ENCODE measurements around the gene MAML1. TPM values are rescaled to one million over a fixed set of nuclear protein-coding genes. Genes with fewer than 3 reads are reported as not detected.

The MAML1 gene
- total RNA-seq, 2 experiments from 2014 or later = 34.3 to 34.9 TPM

DNA sequence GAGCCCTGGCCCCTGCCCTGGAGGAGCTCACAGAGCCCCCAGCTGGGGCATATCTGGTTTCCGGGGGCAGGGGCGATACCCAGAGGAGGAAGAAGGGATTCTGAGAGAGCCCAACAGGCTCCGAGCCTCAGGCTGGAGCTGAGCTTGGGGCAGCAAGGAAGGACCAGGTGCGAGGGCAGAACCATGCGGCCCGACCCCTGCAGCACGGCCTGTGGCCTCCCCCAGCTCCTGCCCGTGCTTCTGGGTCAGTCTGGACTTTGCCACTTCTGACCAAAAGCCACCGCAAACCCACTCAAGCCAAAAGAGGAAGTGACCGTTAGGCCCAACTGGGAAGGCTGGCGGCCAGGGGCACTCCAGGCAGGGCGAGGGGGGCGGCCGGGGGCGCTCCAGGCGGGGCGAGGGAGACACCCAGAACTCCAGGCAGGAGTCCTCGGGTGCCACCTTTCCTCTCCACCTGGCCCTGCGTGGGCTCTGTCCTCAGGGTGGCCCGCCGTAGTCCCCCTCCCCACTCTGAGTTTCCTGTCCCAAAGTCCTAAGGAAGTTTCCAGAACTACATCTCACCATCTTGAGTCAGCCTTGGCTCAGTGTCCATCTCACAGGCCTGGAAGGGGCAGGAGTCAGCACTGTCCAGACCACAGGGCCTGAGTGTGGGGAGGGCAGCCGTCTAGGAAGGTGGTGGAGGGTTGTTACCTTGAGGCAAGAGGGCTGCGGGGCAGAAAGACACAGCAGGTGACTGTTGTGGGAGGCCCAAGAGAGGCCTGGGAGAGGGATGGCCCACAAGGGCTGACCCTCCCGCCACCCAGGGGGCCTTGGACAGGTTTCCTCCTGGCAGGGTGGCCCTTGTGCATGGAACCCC, 60.2 kb downstream of the MAML1 start:
- Mint-ChIP-seq H3K9me3 (no peaks in the 10 kb centered on the region), H3K4me1 (peaks cover 35% of the 10 kb centered on the region), H3K27me3 (no peaks in the 10 kb centered on the region), H3K36me3 (ENCODE audit: low read depth) (peaks cover 4% of the 10 kb centered on the region), H3K4me3 (no peak overlapping the region), H3K27ac (peak overlapping the region; percentile 80)
- ChIA-PET POLR2A (no interaction called here), CTCF (interaction anchor here (0.8 to 2.1 kb wide), 6 partner anchors 9 to 35 kb away, joined by 3 to 13 read pairs (median 4); no protein-coding TSS in a partner anchor)
- DNase-seq = no peak

DNA sequence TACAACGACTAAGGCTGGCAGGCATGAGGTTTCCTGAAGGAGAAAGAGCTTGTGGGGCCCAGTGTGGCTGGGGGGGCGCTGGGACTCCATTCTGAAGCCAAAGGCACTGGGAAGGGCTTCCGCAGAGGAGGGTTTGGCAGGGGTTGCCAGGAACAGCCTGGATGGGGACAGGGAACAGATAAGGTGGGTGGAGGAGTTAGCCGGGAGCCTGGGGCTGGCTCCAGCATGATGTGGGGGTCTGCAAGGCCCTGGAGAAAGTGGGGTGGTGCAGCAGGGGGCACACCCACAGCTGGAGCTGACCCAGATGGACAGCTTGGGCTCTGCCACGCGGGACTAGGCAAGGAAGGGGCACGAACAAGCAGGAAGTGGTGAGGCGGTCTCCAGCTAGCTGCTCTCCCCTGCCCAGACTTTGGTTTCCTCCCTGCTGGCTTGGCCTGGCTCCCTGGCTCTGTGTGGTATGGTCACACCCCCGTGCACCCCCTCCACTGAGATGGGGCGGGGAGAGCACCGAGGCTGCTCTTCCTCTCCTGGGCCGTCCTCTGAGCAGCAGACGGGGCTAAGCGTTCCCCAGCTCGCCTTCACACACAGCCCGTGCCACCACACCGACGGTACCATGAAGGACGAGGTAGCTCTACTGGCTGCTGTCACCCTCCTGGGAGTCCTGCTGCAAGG, 61.0 kb downstream of the MAML1 start, which contains the start of gene LTC4S:
Gene LTC4S (plus strand): TSS at position 519 of the 672 bp plus-strand sequence. CDS start 95 bp downstream, at position 614.
- peak within 1 kb of the TSS; percentile 52 for H3K4me3 Mint-ChIP-seq
- H3K27me3 Mint-ChIP-seq = no peaks in the 10 kb centered on the region
- POLR2A ChIA-PET = interaction anchor here (0.6 kb wide), 1 partner anchor 224 kb away, joined by 4 read pairs; no protein-coding TSS in a partner anchor
- DNase-seq = peak; percentile 58
- peaks cover 35% of the 10 kb centered on the region for H3K4me1 Mint-ChIP-seq
- peak within 1 kb of the TSS; percentile 80 for H3K27ac Mint-ChIP-seq
- no peaks in the 10 kb centered on the region for H3K9me3 Mint-ChIP-seq
- CTCF ChIA-PET = interaction anchor here (0.8 to 1.2 kb wide), 4 partner anchors 9 to 297 kb away, joined by 3 to 5 read pairs (median 3); no protein-coding TSS in a partner anchor
- H3K36me3 Mint-ChIP-seq (ENCODE audit: low read depth) = peaks cover 4% of the 10 kb centered on the region

DNA sequence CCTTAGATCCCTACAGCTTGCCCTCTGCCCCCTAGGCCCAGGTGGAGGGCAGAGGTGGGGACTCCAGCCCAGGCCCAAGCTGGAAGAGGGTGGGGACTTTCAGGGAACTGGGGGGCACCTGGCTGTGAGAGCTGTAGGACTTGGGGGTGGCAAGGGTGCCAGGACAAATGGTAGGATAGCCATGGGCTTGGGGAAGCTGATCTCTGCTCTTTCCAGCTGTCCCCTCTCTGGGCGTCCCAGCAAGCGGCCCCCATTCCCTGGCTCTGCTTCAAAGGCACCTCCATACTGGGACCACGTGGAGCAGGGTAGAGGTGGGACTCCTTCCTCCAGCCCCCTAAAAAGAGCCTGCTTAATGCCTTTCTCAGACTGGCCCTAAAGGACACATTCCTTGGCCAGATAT, 61.5 kb downstream of the MAML1 start:
- H3K4me3 Mint-ChIP-seq = peak overlapping the region; percentile 52
- H3K36me3 Mint-ChIP-seq (ENCODE audit: low read depth) = peaks cover 5% of the 10 kb centered on the region
- H3K27ac Mint-ChIP-seq = peak overlapping the region; percentile 80
- ChIA-PET POLR2A (interaction anchor here (0.6 kb wide), 1 partner anchor 225 kb away, joined by 4 read pairs; no protein-coding TSS in a partner anchor), CTCF (interaction anchor here (0.9 to 1.2 kb wide), 3 partner anchors 8 to 296 kb away, joined by 3 to 5 read pairs (median 3); no protein-coding TSS in a partner anchor)
- peaks cover 35% of the 10 kb centered on the region for H3K4me1 Mint-ChIP-seq
- no peaks in the 10 kb centered on the region for H3K27me3 Mint-ChIP-seq
- no peak for DNase-seq
- no peaks in the 10 kb centered on the region for H3K9me3 Mint-ChIP-seq

GRCh38 chr5:179794575-179794974, 62.0 kb downstream of the MAML1 start:
- Mint-ChIP-seq H3K27me3 (no peaks in the 10 kb centered on the region), H3K4me3 (peak overlapping the region; percentile 52), H3K36me3 (ENCODE audit: low read depth) (peaks cover 9% of the 10 kb centered on the region), H3K27ac (peak overlapping the region; percentile 25), H3K4me1 (peaks cover 35% of the 10 kb centered on the region), H3K9me3 (no peaks in the 10 kb centered on the region)
- no peak for DNase-seq
- CTCF ChIA-PET = interaction anchor here (0.6 to 1.2 kb wide), 4 partner anchors 8 to 296 kb away, joined by 3 to 5 read pairs (median 3); no protein-coding TSS in a partner anchor
- POLR2A ChIA-PET = interaction anchor here (0.6 kb wide), 1 partner anchor 110 kb away, joined by 3 read pairs; no protein-coding TSS in a partner anchor

DNA sequence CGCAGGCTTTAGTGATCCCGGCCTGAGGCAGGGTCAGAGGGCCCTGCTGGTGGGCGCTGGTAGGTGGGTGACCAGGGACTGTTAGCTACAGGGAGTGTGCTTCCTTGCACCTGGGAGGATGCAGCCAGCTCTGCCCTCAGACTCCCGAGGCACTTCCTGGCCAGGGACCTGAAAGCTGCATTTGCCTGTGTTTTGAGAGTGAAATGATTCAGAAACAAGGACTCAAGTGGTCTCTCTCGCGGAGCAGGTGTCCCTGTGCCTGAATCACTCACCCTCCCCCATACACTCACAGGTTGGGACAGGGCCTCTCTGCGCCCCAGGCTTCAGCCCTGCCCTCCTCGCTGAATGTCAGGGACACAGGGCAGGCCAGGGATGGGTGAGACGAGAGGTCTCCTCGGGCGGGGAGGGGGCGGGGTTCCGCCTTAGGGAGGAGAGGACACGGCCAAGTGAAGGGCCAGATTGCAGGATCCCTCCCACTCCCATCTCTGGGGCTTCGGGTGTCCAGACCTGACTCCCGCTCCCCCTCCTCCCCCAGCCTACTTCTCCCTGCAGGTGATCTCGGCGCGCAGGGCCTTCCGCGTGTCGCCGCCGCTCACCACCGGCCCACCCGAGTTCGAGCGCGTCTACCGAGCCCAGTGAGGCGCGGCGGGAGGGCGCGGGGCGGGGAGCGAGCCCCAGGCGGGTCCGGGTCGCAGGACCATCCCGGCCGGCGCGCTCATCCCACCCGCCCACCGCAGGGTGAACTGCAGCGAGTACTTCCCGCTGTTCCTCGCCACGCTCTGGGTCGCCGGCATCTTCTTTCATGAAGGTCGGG, 62.6 kb downstream of the MAML1 start:
- Mint-ChIP-seq H3K27me3 (no peaks in the 10 kb centered on the region), H3K4me1 (peaks cover 35% of the 10 kb centered on the region), H3K27ac (peak overlapping the region; percentile 46), H3K36me3 (ENCODE audit: low read depth) (peaks cover 11% of the 10 kb centered on the region), H3K4me3 (peak overlapping the region; percentile 52), H3K9me3 (no peaks in the 10 kb centered on the region)
- ChIA-PET POLR2A (interaction anchor here (0.6 kb wide), 1 partner anchor 109 kb away, joined by 3 read pairs; no protein-coding TSS in a partner anchor), CTCF (interaction anchor here (0.6 to 0.7 kb wide), 3 partner anchors 14 to 56 kb away, joined by 3 to 4 read pairs (median 3); no protein-coding TSS in a partner anchor)
- no peak for DNase-seq

- Mint-ChIP-seq H3K9me3 (no peaks in the 10 kb centered on the region), H3K36me3 (ENCODE audit: low read depth) (peaks cover 11% of the 10 kb centered on the region), H3K4me1 (peaks cover 35% of the 10 kb centered on the region), H3K27me3 (no peaks in the 10 kb centered on the region), H3K27ac (peak overlapping the region; percentile 46), H3K4me3 (peak overlapping the region; percentile 60)
- peak; percentile 69 for DNase-seq
- CTCF ChIA-PET = interaction anchor here (0.7 to 1.2 kb wide), 4 partner anchors 12 to 127 kb away, joined by 3 to 4 read pairs (median 4); no protein-coding TSS in a partner anchor
- POLR2A ChIA-PET = no interaction called here
Observed at GRCh38 chr5:179795863-179796833, 63.5 kb downstream of the MAML1 start.

GRCh38 chr5:179796877-179797608, 64.4 kb downstream of the MAML1 start:
- Mint-ChIP-seq H3K36me3 (ENCODE audit: low read depth) (peaks cover 12% of the 10 kb centered on the region), H3K4me1 (peaks cover 39% of the 10 kb centered on the region), H3K27me3 (no peaks in the 10 kb centered on the region), H3K9me3 (no peaks in the 10 kb centered on the region), H3K27ac (no peak overlapping the region), H3K4me3 (peak overlapping the region; percentile 60)
- ChIA-PET CTCF (interaction anchor here (0.7 to 1.2 kb wide), 4 partner anchors 12 to 126 kb away, joined by 3 to 4 read pairs (median 4); no protein-coding TSS in a partner anchor), POLR2A (no interaction called here)
- DNase-seq = no peak

DNA sequence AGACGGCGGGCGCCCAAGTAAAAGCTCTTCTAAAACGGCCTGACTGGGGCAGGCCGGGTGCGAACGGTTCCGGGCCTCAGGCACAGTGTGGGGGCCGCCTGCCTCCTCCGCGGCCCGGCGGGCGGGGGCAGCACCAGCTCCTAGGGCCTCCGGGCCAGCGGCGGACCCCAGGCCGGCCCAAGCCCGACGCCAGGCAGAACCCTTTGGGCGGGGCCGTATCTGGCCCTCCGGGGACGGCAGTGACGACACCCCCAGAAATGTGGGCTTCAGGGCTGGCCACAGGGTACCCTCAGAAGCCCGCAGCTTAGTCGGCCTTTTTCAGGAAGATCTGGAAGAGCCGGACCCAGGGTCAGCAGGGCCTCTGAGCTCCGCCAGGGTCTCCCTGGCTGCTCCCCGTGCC, 65.1 kb downstream of the MAML1 start:
- no peak for DNase-seq
- Mint-ChIP-seq H3K27me3 (no peaks in the 10 kb centered on the region), H3K4me1 (peaks cover 34% of the 10 kb centered on the region), H3K9me3 (no peaks in the 10 kb centered on the region), H3K36me3 (ENCODE audit: low read depth) (peaks cover 12% of the 10 kb centered on the region), H3K27ac (no peak overlapping the region), H3K4me3 (no peak overlapping the region)
- POLR2A ChIA-PET = no interaction called here
- CTCF ChIA-PET = interaction anchor here (0.7 to 1.2 kb wide), 2 partner anchors 31 to 35 kb away, joined by 3 to 4 read pairs; no protein-coding TSS in a partner anchor

DNA sequence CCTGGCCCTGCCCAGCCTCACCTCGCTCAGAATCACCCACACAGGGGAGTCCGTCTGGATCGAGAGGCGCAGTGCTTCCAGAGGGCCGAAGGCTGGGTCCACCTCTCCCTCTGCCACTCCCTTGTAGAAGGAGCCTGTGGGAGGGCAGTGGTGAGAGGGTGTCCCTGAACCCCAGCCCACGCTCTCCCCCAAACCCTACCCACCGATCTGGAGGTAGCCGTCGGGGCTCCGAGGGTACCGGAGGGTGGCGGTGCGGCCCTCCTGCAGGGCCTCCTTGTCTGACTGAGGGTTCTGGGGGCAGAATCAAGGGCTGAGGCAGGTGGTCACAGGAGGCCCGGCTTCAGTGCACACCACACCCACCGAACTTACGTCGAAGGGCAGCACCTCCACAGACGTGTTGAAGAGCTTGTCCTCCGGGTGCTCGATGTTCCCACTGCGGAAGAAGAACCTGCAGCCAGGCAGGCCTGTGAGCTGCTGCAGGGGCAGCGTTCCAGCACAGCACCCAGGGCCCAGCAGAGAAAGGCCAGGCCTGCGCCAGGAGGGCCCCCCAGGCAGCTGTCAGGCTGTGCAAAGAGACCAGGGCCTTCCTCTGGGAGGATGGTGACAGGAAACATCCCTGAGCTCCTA, 65.6 kb downstream of the MAML1 start:
- ChIA-PET POLR2A (no interaction called here), CTCF (interaction anchor here (0.7 kb wide), 1 partner anchor 31 kb away, joined by 3 read pairs; no protein-coding TSS in a partner anchor)
- no peak overlapping the region for H3K4me3 Mint-ChIP-seq
- H3K9me3 Mint-ChIP-seq = no peaks in the 10 kb centered on the region
- H3K36me3 Mint-ChIP-seq (ENCODE audit: low read depth) = peaks cover 12% of the 10 kb centered on the region
- H3K27ac Mint-ChIP-seq = no peak overlapping the region
- H3K4me1 Mint-ChIP-seq = peaks cover 33% of the 10 kb centered on the region
- no peak for DNase-seq
- H3K27me3 Mint-ChIP-seq = no peaks in the 10 kb centered on the region

Data from activated CD4-positive, alpha-beta T cell treated with anti-CD3 and anti-CD28 coated beads, Interleukin-2, amount 10 ng/mL, durations not matched to agents 7 days and 5 days (primary cell).